Breast epithelium (tissue), 3 donors: ENCODE measurements around the gene TMEM266.

ENCODE experiments used
- POLR2AphosphoS5 ChIP-seq, 3 donors: sonication (generic); formaldehyde crosslinking; IDR thresholded peaks; one replicate each; pipeline ENCODE4 v1.6.1; 2017; ENCODE audit warnings: antibody characterized with exemption in 3 of 3
- TF ChIP-seq, protein P1 (sequence below), 3 donors: fragments of 450-650 bp; IDR thresholded peaks; one replicate each; pipeline ENCODE4 v1.5.1; 2016 to 2017; ENCODE audit warnings: antibody characterized with exemption in 3 of 3, mild to moderate bottlenecking in 3 of 3, moderate library complexity in 3 of 3

DNA sequence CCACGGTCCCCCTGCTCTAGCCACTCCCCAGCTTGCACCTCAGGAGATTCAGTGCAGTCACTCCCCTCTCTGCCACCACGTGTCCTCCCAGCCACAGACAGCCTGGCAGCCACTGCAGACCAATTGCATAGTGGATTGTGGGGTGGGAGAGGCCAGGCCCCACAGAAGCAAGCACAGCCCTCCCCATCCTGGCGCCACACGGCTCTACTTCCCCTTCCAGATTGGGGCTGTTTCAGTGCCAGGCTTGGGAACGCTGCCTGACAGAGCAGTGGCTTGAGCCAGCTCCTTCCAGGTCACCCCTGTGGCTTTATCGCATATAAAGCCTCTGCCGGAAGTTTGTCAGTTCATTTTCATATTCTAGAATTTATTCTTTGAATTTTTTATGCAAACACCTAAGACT lies 90.7 kb downstream of the TMEM266 start:
- TF ChIP-seq, protein P1, sequence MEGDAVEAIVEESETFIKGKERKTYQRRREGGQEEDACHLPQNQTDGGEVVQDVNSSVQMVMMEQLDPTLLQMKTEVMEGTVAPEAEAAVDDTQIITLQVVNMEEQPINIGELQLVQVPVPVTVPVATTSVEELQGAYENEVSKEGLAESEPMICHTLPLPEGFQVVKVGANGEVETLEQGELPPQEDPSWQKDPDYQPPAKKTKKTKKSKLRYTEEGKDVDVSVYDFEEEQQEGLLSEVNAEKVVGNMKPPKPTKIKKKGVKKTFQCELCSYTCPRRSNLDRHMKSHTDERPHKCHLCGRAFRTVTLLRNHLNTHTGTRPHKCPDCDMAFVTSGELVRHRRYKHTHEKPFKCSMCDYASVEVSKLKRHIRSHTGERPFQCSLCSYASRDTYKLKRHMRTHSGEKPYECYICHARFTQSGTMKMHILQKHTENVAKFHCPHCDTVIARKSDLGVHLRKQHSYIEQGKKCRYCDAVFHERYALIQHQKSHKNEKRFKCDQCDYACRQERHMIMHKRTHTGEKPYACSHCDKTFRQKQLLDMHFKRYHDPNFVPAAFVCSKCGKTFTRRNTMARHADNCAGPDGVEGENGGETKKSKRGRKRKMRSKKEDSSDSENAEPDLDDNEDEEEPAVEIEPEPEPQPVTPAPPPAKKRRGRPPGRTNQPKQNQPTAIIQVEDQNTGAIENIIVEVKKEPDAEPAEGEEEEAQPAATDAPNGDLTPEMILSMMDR (IDR thresholded peaks at IDR 0.05) = no peak
- no peak for TF ChIP-seq POLR2AphosphoS5 (IDR thresholded peaks at IDR 0.05)
